Transverse colon (tissue), 4 donors: ENCODE data around the gene PRPF39. TPM values are rescaled to one million over a fixed set of nuclear protein-coding genes. Genes with fewer than 3 reads are reported as not detected.

Experiments used
- DNase-seq: peaks from one replicate; pipeline ENCODE4 v3.0.0-alpha.2; 2019
- H3K27ac ChIP-seq, 4 donors: fragments of 200-600 bp; sonication (generic); 2 replicates each; pipeline ENCODE4 v1.5.1; 2016 to 2018; ENCODE audit warnings: inconsistent platforms in 4 of 4
- H3K27me3 ChIP-seq: fragments of 200-600 bp; sonication (generic); 2 replicates; pipeline ENCODE4 v1.5.1; 2017; ENCODE audit warnings: inconsistent platforms
- H3K36me3 ChIP-seq, 4 donors: fragments of 200-600 bp; sonication (generic); 2 replicates each; pipeline ENCODE4 v1.5.1; 2017 to 2019; ENCODE audit warnings: inconsistent platforms in 4 of 4
- H3K4me1 ChIP-seq, 4 donors: fragments of 200-600 bp; sonication (generic); 2 replicates each; pipeline ENCODE4 v1.5.1; 2017 to 2020; ENCODE audit warnings: inconsistent platforms in 4 of 4
- H3K4me3 ChIP-seq, 4 donors: fragments of 200-600 bp; sonication (generic); 1 replicate in 1 of 4; 2 replicates in 3 of 4; pipeline versions ENCODE4 v1.5.1 to v1.6.1; 2017 to 2019; ENCODE audit warnings: inconsistent platforms in 4 of 4
- H3K9me3 ChIP-seq, 2 donors: fragments of 200-600 bp; sonication (generic); 2 replicates each; pipeline ENCODE4 v1.5.1; 2017 to 2019; ENCODE audit warnings: inconsistent platforms in 2 of 2
- EP300 ChIP-seq: sonication (generic); formaldehyde crosslinking; IDR thresholded peaks from one replicate; pipeline ENCODE4 v1.6.1; 2017; ENCODE audit warnings: antibody characterized with exemption, low read depth
- POLR2A ChIP-seq: fragments of 450-650 bp; IDR thresholded peaks from one replicate; pipeline ENCODE4 v1.6.1; 2016; ENCODE audit warnings: antibody characterized with exemption, mild to moderate bottlenecking, moderate library complexity
- POLR2AphosphoS5 ChIP-seq, 3 donors: sonication (generic); formaldehyde crosslinking; IDR thresholded peaks; one replicate each; pipeline ENCODE4 v1.6.1; 2016; ENCODE audit warnings: antibody characterized with exemption in 3 of 3
- WGBS, 2 donors: methylation state at CpG; one replicate each; pipeline ENCODE4 v1.1.5; 2018; ENCODE audit warnings: low coverage in 1 of 2; 5-methylcytosine and 5-hydroxymethylcytosine counted together
- in situ Hi-C, 4 donors: fragments of 200-750 bp; cut with MboI; loops; one replicate each; pipeline versions ENCODE4 v1.15.0 to v1.15.1; 2017; ENCODE audit warnings: low sequenced_read_pairs in 3 of 4, low pct_ligation_motif_present in 1 of 4, low pct_unique_long_range_greater_than_20kb in 1 of 4
- intact Hi-C: fragments of 100-400 bp; cut with DNase I; formaldehyde crosslinking; loops from one replicate; pipeline ENCODE4 v1.15.1; 2023; ENCODE audit warnings: low total_unique reads
- total RNA-seq, 4 donors: library from RNA; depleted of rRNA; stranded (reverse); fragments of >200 nt; gene quantifications; one replicate each; pipeline ENCODE4 v1.1.0, GENCODE V29; 2016
- TF ChIP-seq, protein P1 (sequence below), 5 experiments: fragments of 200-600 bp in 3 of 5; fragments of 450-650 bp in 2 of 5; sonication (generic) in 3 of 5; IDR thresholded peaks; 1 replicate in 2 of 5; 2 replicates in 3 of 5; pipeline ENCODE4 v1.5.1; 2016 to 2017; ENCODE audit warnings: antibody characterized with exemption in 5 of 5, inconsistent platforms in 3 of 5, mild to moderate bottlenecking in 2 of 5, moderate library complexity in 1 of 5

Gene PRPF39
- total RNA-seq, 4 donors from 2014 or later = 13.5 to 239 (median 37.9) TPM

DNA sequence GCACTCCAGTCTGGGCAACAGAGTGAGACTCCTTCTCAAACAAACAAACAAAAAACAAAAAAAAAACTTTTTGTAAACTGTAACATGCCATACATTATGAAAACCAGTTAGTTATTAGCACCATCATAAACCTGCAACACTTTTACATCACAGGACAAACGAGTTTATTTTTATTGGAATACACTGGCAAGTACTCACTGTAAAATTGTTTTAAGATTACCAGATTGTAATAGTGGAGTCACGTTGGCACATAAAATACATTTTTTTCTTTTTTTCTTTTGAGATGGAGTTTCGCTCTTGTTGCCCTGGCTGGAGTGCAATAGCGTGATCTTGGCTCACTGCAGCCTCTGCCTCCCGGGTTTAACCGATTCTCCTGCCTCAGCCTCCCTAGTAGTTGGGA, 34.7 kb downstream of the PRPF39 start:
- Histone ChIP-seq H3K4me1 (no peaks in the 10 kb centered on the region), H3K9me3 (no peaks in the 10 kb centered on the region), H3K27ac (no peak overlapping the region), H3K27me3 (no peaks in the 10 kb centered on the region), H3K36me3 (peaks cover 0 to 85% (median 30%) of the 10 kb centered on the region in 4 donors), H3K4me3 (no peak overlapping the region)
- intact Hi-C loops = no loop called here
- no peak for DNase-seq
- no peak for TF ChIP-seq POLR2A
- TF ChIP-seq EP300 = no peak
- TF ChIP-seq, protein P1, sequence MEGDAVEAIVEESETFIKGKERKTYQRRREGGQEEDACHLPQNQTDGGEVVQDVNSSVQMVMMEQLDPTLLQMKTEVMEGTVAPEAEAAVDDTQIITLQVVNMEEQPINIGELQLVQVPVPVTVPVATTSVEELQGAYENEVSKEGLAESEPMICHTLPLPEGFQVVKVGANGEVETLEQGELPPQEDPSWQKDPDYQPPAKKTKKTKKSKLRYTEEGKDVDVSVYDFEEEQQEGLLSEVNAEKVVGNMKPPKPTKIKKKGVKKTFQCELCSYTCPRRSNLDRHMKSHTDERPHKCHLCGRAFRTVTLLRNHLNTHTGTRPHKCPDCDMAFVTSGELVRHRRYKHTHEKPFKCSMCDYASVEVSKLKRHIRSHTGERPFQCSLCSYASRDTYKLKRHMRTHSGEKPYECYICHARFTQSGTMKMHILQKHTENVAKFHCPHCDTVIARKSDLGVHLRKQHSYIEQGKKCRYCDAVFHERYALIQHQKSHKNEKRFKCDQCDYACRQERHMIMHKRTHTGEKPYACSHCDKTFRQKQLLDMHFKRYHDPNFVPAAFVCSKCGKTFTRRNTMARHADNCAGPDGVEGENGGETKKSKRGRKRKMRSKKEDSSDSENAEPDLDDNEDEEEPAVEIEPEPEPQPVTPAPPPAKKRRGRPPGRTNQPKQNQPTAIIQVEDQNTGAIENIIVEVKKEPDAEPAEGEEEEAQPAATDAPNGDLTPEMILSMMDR (IDR thresholded peaks at IDR 0.05) = no peak
- TF ChIP-seq POLR2AphosphoS5 (IDR thresholded peaks at IDR 0.05) = no peak
- in situ Hi-C loops = no loop called here
- whole genome bisulfite sequencing, 2 donors = 84 to 89% methylated on average over 6 of the region's 6 CpGs

DNA sequence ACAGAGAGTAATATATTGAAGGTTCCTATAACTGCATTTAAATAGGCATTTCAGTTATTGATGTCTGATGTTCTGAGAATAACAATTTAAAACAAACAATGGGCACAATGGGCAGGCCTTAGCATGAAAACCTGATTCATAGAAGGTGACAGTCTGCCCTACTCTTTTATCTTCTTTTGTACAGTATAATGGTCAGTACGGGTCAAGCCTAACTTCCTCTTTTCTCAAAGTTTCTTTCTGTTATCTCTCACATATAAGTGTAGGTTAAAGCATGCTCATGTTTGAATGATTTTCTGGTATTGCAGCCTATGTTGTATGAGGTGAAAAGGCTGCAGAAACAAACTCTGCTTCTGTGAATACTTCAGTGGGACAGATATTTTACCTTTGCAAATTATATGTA, 36.2 kb downstream of the PRPF39 start:
- in situ Hi-C loops = no loop called here
- no peak for DNase-seq
- TF ChIP-seq POLR2AphosphoS5 (IDR thresholded peaks at IDR 0.05) = no peak
- no peak for TF ChIP-seq EP300
- TF ChIP-seq POLR2A = no peak
- TF ChIP-seq, protein P1 (IDR thresholded peaks at IDR 0.05) = no peak
- no peaks in the 10 kb centered on the region for H3K9me3 ChIP-seq
- 64 to 81% methylated on average over 1 of the region's 1 CpG for whole genome bisulfite sequencing, 2 donors
- intact Hi-C loops = no loop called here
- H3K4me1 ChIP-seq = no peaks in the 10 kb centered on the region
- H3K4me3 ChIP-seq = no peak overlapping the region
- H3K27ac ChIP-seq = no peak overlapping the region
- H3K27me3 ChIP-seq = no peaks in the 10 kb centered on the region
- peaks cover 0 to 86% (median 28%) of the 10 kb centered on the region in 4 donors for H3K36me3 ChIP-seq

DNA sequence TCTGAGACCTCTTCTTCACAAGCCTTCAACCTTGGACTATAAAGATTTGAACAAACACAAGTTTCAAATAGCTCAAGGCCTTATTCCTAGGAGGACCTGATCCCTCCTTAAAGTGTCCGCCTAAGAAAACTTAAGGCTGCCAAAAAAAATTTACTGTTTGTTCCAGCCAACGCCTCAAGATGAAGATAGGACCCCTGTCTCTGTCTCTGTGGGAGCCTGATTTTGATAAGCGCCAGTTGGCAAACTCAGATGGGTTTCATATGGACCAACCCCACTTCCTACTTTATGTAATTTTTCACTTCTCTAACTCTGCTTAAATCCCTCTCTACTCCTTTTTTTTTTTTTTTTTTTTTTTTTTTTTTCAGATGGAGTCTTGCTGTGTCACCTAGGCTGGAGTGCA, 39.4 kb downstream of the PRPF39 start:
- WGBS, 2 donors = 95 to 98% methylated on average over 2 to 3 of the region's 3 CpGs
- Histone ChIP-seq H3K27me3 (no peaks in the 10 kb centered on the region), H3K4me1 (no peaks in the 10 kb centered on the region), H3K9me3 (no peaks in the 10 kb centered on the region), H3K36me3 (peaks cover 0 to 77% (median 23%) of the 10 kb centered on the region in 4 donors), H3K27ac (no peak overlapping the region), H3K4me3 (no peak overlapping the region)
- in situ Hi-C loops = no loop called here
- intact Hi-C loops = no loop called here
- TF ChIP-seq POLR2AphosphoS5 (IDR thresholded peaks at IDR 0.05) (no peak), EP300 (no peak), POLR2A (no peak)
- TF ChIP-seq, protein P1 (IDR thresholded peaks at IDR 0.05) = no peak
- DNase-seq = no peak

DNA sequence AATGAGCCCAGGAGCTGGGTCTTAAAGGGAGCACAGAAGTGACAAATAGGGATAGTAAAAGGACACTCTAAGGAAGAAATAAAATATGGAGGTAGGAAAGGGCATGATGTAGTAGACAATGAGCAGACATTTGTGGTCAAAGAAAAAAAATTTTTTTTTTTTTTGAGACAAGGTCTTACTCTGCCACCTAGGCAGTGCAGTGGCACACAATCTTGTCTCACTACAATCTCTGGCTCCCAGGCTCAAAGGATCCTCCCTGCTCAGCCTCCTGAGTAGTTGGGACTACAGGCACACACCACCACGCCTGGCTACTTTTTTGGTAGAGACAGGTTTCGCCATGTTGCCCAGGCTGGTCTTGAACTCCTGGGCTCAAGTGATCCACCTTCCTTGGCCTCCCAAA, 41.8 kb downstream of the PRPF39 start:
- DNase-seq = no peak
- Histone ChIP-seq H3K9me3 (no peaks in the 10 kb centered on the region), H3K4me1 (no peaks in the 10 kb centered on the region), H3K27me3 (no peaks in the 10 kb centered on the region), H3K27ac (no peak overlapping the region), H3K4me3 (no peak overlapping the region), H3K36me3 (peaks cover 0 to 63% (median 15%) of the 10 kb centered on the region in 4 donors)
- in situ Hi-C loops = no loop called here
- WGBS, 2 donors = 94% methylated on average over 2 of the region's 2 CpGs; no CpG with 5 or more reads in 1 of the 2 donors
- TF ChIP-seq POLR2A (no peak), POLR2AphosphoS5 (IDR thresholded peaks at IDR 0.05) (no peak), EP300 (no peak)
- TF ChIP-seq, protein P1 (IDR thresholded peaks at IDR 0.05) = no peak
- intact Hi-C loops = no loop called here
